Neural cell (in vitro differentiated cells): ENCODE results near the gene TLX1.

Experiments used
- CTCF ChIP-seq: fragments of 450-650 bp; IDR thresholded peaks from 2 replicates; pipeline ENCODE4 v1.5.1; 2014; ENCODE audit warnings: antibody characterized with exemption, mild to moderate bottlenecking, moderate library complexity; ENCODE audit not compliant: poor library complexity, severe bottlenecking
- EP300 ChIP-seq: fragments of 450-650 bp; conservative IDR thresholded peaks from 2 replicates; pipeline ENCODE4 v1.6.1; 2014; ENCODE audit warnings: antibody characterized with exemption, mild to moderate bottlenecking, moderate library complexity; ENCODE audit not compliant: poor library complexity, severe bottlenecking
- EZH2 ChIP-seq: fragments of 200-600, 300-800 bp; shearing (Covaris generic), sonication (generic); IDR thresholded peaks from 2 replicates; pipeline ENCODE4 v1.6.1; 2014; ENCODE audit warnings: antibody characterized with exemption, low read length, borderline replicate concordance, mild to moderate bottlenecking; ENCODE audit not compliant: insufficient read depth, poor library complexity, severe bottlenecking
- POLR2AphosphoS5 ChIP-seq: IDR thresholded peaks from 2 replicates; pipeline ENCODE4 v1.6.1; 2012
- RAD21 ChIP-seq: fragments of 450-650 bp; conservative IDR thresholded peaks from 2 replicates; pipeline ENCODE4 v1.6.1; 2014; ENCODE audit warnings: antibody characterized with exemption, mild to moderate bottlenecking, moderate library complexity
- REST ChIP-seq: IDR thresholded peaks from 2 replicates; pipeline ENCODE4 v1.6.1; 2012; ENCODE audit warnings: borderline replicate concordance
- SMC3 ChIP-seq: fragments of 450-650 bp; conservative IDR thresholded peaks from 2 replicates; pipeline ENCODE4 v1.6.1; 2014; ENCODE audit warnings: antibody characterized with exemption, mild to moderate bottlenecking, moderate library complexity; ENCODE audit not compliant: poor library complexity

GRCh38 chr10:101145750-101146391, 14.8 kb downstream of the TLX1 start:
- TF ChIP-seq CTCF (no peak), POLR2AphosphoS5 (no peak), REST (no peak), EZH2 (peak; percentile 20), EP300 (no peak), SMC3 (no peak), RAD21 (no peak)
